ENCODE measurements around the gene ITFG2. TPM values are rescaled to one million over a fixed set of nuclear protein-coding genes. Genes with fewer than 3 reads are reported as not detected.
"Not testable (repeated sequence)": the region's sequence is repeated elsewhere in the genome, so short reads cannot be mapped to it uniquely, and the experiment has no call there.

The ITFG2 gene
- total and polyA plus RNA-seq, 12 donors, result 10.4 to 30.3 (median 13.3) TPM

DNA sequence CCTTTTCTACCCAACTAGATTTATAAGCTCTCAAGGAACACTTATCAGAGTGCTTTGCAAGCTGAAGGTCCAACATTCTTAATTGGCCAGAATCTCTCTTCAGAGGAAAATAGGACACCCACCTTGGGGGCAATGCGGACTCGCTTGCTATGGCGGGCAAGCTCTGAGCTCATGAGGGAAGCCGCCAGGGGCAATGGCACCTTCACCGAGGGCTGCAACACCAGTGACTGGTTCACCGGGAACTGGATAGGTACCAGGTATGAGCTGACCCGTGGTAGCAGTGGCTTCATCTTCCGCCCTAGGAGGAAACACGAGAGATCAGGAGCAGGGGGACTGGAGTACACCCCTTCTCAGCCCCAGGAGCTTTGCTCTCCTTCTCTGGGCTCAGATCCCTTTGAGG lies 51.7 kb downstream of the ITFG2 start:
- Histone ChIP-seq H3K4me3 (no peak overlapping the region), H3K27ac (no peak overlapping the region), H3K4me1 (no peaks in the 10 kb centered on the region), H3K36me3 (peaks cover 0 to 92% (median 0%) of the 10 kb centered on the region in 9 donors), H3K9me3 (no peaks in the 10 kb centered on the region), H3K27me3 (no peaks in the 10 kb centered on the region)
- 96 to 98% methylated on average over 9 of the region's 9 CpGs for WGBS, 2 donors
- intact Hi-C loops (cut with DNase I), result no loop called here
- no peak for ATAC-seq
- DNase-seq, result no peak
- no peak for TF ChIP-seq CTCF (IDR thresholded peaks at IDR 0.05)

DNA sequence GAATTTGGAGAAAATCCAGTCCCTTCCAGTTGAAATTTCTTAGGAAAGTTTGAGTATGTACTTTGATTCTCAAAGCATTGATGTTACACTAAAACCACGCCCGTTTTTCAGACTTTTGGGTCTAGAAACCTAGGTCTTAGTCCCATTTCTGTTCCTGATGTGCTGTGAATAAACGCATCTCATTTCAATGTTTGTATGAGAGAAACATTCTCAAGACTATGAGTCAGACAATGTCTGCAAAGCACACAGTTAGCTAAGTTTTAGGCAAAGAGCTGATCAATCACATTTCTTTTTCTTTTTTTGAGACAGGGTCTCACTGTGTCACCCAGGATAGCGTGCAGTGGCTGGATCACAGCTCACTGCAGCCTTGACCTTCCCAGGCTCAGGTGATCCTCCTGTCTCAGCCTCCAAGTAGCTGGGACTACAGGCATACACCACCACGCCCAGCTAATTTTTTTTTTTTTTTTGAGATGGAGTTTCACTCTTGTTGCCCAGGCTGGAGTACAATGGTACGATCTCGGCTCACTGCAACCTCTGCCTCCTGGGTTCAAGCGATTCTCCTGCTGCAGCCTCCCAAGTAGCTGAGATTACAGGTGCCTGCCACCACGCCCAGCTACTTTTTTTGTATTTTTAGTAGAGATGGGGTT lies 56.6 kb downstream of the ITFG2 start:
- H3K27ac ChIP-seq; H3K4me1 ChIP-seq; H3K27me3 ChIP-seq; ATAC-seq; DNase-seq; H3K4me3 ChIP-seq; intact Hi-C loops (cut with DNase I); H3K9me3 ChIP-seq: not testable (repeated sequence)
- H3K36me3 ChIP-seq, result peaks cover 0 to 66% (median 0%) of the 10 kb centered on the region in 9 donors
- WGBS, 2 donors, result 98 to 99% methylated on average over 9 of the region's 9 CpGs

Other genes with a start within 250 kb of the ITFG2 start
- 10 to 100 TPM; 26.7 to 65.8 (median 49.1) TPM for gene FKBP4, start 17.7 kb upstream of the ITFG2 start, total RNA-seq
- 10 to 100 TPM; 18.7 to 54.4 TPM for gene FKBP4, start 17.7 kb upstream of the ITFG2 start, polyA plus RNA-seq
- gene NRIP2, start 22.4 kb downstream of the ITFG2 start, total RNA-seq, result 1 to 10 TPM; 1.4 to 3.6 (median 2.5) TPM
- gene NRIP2, start 22.4 kb downstream of the ITFG2 start, polyA plus RNA-seq, result 1 to 10 TPM; 2.3 to 4.0 TPM
- not detected for gene TEX52, start 44.4 kb downstream of the ITFG2 start, total RNA-seq
- not detected for gene TEX52, start 44.4 kb downstream of the ITFG2 start, polyA plus RNA-seq
- gene FOXM1, start 64.5 kb downstream of the ITFG2 start, total RNA-seq, result 10 to 100 TPM in 1 of 10 donors, 1 to 10 TPM in 3, under 1 TPM in 5, not detected in 1; 0.19 to 10.9 (median 0.89) TPM
- gene FOXM1, start 64.5 kb downstream of the ITFG2 start, polyA plus RNA-seq, result under 1 TPM; 0.14 to 0.44 TPM
- 10 to 100 TPM in 2 of 10 donors, 1 to 10 TPM in 8; 3.7 to 10.9 (median 7.1) TPM for gene RHNO1, start 64.6 kb downstream of the ITFG2 start, total RNA-seq
- gene RHNO1, start 64.6 kb downstream of the ITFG2 start, polyA plus RNA-seq, result 1 to 10 TPM; 2.5 to 5.3 TPM
- gene TULP3, start 78.2 kb downstream of the ITFG2 start, total RNA-seq, result 1 to 10 TPM; 4.0 to 7.3 (median 4.6) TPM
- gene TULP3, start 78.2 kb downstream of the ITFG2 start, polyA plus RNA-seq, result 1 to 10 TPM; 5.0 to 5.9 TPM
- 10 to 100 TPM in 6 of 10 donors, 1 to 10 TPM in 4; 4.7 to 37.5 (median 11.4) TPM for gene TEAD4, start 146.7 kb downstream of the ITFG2 start, total RNA-seq
- 10 to 100 TPM in 1 of 2 donors, 1 to 10 TPM in 1; 7.6 to 45.6 TPM for gene TEAD4, start 146.7 kb downstream of the ITFG2 start, polyA plus RNA-seq

Data from heart right ventricle (tissue), 16 donors.